SK-N-SH treated with all-trans-retinoic acid at 6 μM for 48 hours (cell line): ENCODE results near the gene TSSC4.

Experiments
- GLIS3 ChIP-seq: fragments of 250-450 bp; sonication (Bioruptor Pico); IDR thresholded peaks from 2 replicates; pipeline ENCODE4 v1.5.0; 2020; ENCODE audit warnings: mild to moderate bottlenecking, moderate library complexity
- ISL1 ChIP-seq: fragments of 250-450 bp; sonication (Bioruptor Pico); IDR thresholded peaks from 2 replicates; pipeline ENCODE4 v2.1.2; 2022; ENCODE audit warnings: mild to moderate bottlenecking, moderate library complexity
- OSR1 ChIP-seq: fragments of 250-450 bp; sonication (Bioruptor Pico); IDR thresholded peaks from 2 replicates; pipeline ENCODE4 v1.8.0; 2022; ENCODE audit warnings: moderate library complexity, mild to moderate bottlenecking, inconsistent platforms
- ZC3H10 ChIP-seq: fragments of 250-450 bp; sonication (Bioruptor Pico); IDR thresholded peaks from 2 replicates; pipeline ENCODE4 v1.5.1; 2021; ENCODE audit warnings: mild to moderate bottlenecking, moderate library complexity
- ZFP3 ChIP-seq: fragments of 250-450 bp; sonication (Bioruptor Pico); IDR thresholded peaks from 2 replicates; pipeline ENCODE4 v1.5.0; 2020; ENCODE audit warnings: mild to moderate bottlenecking, moderate library complexity
- ZNF70 ChIP-seq: fragments of 450-650 bp; formaldehyde crosslinking; IDR thresholded peaks from 2 replicates; pipeline ENCODE4 v1.5.0; 2020; ENCODE audit warnings: mild to moderate bottlenecking, moderate library complexity

- TF ChIP-seq ZC3H10 (no peak), ISL1 (CRISPR knock-in tag) (no peak), OSR1 (CRISPR knock-in tag) (no peak), GLIS3 (no peak), ZNF70 (CRISPR knock-in tag) (no peak), ZFP3 (CRISPR knock-in tag) (no peak)
Observed at GRCh38 chr11:2448661-2449547, 48.4 kb downstream of the TSSC4 start.
